ENCODE results near the gene PCCA.
"Not testable (repeated sequence)": the region's sequence is repeated elsewhere in the genome, so short reads cannot be mapped to it uniquely, and the experiment has no call there.

PCCA gene

DNA sequence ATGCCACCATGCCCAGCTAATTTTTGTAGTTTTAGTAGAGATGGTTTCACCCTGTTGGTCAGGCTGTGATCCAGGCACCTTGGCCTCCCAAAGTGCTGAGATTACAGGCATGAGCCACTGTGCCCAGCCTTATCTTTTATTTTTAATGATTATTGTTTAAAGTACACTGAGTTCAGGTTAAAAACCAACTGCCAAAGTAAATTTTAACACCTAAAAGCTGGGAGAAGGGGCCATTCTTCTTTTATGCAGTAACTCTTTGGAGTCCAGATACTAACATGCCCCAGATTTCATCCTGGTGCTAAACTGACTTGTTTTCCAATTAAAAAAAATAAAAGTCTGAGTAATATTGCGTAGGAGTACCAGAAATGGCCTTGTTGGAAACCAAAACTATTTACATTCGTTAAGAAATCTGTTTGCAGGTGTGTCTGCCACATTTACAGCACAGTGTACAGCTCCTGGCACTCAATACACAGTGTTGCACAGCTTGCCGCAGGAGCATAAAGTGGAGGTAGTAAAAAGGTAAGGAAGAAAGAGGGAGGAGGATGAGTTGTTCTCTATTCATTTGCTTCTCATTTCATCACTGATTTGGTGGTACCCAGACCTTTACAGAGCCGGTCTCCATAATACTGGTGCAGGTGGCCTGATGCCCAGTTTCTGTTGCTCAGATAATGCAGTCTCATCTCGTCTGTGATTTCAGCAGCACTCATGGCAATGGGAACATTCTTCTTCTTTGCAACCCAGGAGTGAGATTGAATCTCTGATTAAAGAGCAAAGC lies 108.9 kb downstream of the PCCA start:
- DNase-seq, result no peak

DNA sequence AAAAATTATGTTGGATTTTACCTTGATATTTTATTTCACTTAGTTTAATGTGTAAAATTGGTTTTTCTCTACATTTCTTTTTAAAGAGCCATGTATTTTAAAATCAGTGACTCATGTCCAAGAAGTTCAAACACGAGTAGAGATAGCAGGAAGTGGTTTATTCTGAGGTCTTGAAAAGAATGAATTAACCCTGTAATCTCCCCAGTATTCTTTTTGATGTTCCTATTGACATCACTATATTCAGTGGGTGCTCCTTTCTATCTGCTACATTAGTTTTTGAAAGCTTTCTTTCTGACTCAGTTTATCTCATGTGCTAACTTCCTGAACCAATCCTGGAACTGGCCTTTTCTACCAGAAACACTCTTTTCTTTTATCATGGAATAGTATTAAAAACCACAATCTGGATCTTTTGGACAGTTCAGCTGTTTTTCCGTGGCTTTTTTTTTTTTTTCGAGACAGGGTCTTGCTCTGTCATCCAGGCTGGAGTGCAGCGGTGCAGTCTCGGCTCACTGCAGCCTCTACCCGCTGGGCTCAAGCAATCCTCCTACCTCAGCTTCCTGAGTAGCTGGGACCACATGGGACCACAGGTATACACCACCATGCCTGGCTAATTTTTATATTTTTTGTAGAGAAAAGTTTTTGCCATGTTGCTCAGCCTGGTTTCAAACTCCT lies 114.9 kb downstream of the PCCA start:
- DNase-seq, result peak; percentile 75

DNA sequence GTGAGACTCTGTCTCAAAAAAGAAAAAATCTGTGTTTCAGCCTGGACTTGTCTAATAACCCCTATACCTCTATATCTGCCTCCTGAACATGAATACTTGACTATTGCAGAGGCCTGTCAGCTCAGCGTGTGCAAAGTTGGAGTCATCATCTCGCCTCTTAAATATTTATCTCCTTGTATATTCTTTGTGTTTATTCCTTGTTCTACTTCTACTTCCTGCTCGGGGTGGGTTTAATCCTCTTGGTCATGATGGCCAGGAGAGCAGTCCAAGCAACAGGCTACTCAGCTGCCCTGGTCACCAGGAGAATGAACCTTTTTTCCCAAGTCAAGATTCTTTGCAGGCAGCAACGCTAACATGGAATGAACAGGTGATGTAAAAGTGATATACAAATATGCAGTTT lies 119.1 kb downstream of the PCCA start:
- no peak for DNase-seq

DNA sequence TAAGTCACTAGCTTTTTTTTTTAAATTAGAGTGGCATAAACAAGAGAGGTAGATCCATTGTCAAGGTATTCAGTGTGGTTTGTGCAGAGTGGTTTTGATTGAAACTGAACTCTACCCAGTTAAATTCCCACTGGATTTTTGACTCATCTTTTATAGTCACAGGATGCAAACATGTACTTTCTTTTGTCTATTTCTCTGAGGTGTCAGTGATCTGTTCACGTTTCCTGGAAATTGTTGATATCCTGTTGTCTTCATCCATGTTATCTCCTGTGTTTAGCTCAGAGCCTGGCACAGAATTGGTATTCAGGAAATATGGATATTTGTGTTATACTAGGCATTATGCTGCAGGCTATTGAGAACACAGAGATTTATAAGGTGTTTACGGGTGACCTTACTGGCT lies 119.7 kb downstream of the PCCA start:
- DNase-seq, result no peak

DNA sequence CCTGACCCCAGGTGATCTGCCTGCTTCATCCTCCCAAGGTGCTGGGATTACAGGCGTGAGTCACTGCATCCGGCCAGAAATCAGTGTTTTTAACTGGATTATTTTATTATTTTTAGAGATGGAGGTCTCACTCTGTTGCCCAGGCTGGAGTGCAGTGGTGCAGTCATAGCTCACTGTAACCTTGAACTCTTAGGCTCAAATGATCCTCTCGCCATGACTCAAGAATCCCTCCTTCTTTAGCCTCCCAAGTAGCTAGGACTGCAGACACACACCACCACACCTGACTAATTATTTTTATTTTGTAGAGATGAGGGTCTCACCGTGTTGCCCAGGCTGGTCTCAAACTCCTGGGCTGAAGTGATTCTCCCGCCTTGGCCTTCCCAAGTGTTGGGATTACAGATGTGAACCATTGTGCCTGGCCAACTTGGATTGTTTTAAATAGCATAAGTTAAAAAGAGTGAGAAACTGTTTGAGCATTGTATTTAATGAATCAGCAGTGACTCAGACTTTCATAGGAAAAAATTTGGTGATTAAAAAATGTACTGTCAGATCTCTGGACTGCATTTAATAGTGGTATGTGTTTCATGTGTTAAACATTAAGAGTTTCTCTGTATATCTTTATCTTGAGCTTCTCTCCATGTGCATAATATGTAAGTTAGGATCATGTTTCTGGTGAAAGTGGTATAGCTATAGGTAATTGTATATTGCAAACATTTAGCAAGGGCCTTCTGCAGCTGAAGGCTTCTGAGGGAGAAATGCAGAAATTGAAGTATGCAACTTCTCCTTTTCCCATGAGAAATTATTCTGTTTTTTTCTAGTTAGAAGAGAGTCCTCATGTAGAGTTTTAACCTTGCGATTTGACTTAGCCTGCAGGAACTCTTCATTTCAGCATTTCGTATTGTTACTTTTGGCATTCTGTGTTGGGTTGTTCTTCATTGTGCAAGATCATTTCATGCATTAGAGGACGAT lies 121.2 kb downstream of the PCCA start:
- DNase-seq, result peak; percentile 83

DNA sequence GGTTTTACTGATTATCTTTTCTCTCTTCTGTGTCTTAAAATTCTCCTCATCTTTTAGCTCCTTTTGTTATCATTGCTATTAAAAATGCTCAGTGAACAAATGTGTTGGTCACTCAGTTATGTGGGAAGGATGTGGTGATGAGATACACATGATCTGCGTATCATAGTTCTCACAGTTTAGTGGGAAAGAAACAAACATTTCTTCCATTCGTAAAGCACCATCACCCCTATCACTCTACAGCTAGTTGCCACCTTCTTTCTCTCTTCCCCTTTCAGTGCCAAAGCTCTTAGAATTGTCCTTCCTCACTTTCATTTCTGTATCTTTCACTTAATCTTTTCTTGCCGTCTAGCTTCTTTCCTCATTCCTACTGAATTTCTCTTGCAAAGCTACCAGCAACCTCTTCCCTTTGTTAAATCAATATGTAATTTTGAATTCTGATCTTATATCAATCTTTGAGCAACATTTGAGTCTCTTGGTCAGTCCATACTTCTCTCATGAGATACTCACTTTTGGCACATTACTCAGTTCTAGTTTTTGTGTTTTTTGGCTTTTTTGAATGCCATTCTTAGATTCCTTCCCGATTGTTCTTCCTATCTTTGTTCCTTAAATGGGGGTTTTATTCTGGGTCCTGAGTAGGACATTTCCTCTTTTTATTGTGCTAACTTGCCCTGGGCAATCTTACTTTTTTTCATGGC lies 122.3 kb downstream of the PCCA start:
- no peak for DNase-seq

DNA sequence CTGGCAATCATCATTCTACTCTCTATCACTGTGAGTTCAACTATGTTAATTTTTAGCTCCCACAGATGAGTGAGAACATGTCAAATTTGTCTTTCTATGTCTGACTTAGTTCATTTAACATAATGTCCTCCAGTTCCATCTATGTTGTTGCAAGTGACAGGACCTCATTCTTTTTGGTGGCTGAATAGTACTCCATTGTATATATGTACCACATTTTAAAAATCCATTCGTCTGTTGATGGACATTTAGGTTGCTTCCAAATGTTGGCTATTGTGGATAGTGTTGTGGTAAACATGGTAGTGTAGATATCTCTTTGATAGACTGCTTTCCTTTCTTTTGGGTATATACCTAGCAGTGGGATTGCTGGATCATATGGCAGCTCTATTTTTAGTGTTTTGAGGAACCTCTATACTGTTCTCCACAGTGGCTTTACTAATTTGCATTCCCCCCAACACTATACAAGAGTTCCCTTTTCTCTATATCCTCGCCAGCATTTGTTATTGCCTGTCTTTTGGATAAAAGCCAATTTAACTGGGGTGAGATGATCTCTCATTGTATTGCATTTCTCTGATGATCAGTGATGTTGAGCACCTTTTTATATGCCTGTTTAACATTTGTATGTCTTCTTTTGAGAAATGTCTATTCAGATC lies 124.1 kb downstream of the PCCA start:
- no peak for DNase-seq

DNA sequence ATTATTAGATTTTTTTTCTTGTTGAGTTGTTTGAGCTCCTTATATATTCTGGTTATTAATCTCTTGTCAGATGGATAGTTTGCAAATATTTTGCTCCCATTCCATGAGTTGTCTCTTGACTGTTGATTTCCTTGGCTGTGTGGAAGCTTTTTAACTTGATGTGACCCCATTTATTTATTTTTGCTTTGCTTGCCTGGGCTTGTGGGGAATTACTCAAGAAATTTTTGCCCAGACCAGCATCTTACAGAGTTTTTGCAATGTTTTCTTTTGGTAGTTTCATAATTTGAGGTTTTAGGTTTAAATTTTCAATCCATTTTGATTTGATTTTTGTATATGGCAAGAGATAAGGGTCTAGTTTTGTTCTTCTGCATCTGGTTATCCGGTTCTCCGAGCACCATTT lies 124.7 kb downstream of the PCCA start:
- DNase-seq, result no peak

GRCh38 chr13:100214886-100215285 lies 126.0 kb downstream of the PCCA start:
- peak; percentile 93 for DNase-seq

DNA sequence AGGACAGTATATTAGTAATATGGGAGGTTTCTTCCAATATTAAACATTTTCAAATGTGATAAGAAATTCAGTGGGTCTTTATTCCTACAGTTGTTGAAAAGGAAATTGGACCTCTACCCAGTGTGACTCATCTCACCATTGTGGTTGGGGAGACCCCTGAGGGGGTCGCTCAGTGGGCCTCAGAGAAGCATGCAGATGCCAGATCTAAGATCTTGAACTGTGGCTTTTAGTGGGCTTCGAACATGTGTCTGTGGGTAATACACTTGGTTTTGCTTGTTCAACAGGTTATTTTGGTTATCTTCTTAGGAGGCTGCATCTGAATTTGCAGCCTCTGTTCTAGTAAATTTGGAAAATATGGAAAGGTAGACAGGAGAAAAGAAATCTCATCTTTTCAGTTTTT lies 132.3 kb downstream of the PCCA start:
- DNase-seq, result no peak

- DNase-seq, result not testable (repeated sequence)
These were observed 135.2 kb downstream of the PCCA start for GRCh38 chr13:100223966-100224530.

GRCh38 chr13:100229603-100230002 lies 140.7 kb downstream of the PCCA start:
- DNase-seq, result no peak

GRCh38 chr13:100230769-100231149 lies 141.9 kb downstream of the PCCA start:
- DNase-seq, result no peak

GRCh38 chr13:100231176-100231575 lies 142.3 kb downstream of the PCCA start:
- no peak for DNase-seq

DNA sequence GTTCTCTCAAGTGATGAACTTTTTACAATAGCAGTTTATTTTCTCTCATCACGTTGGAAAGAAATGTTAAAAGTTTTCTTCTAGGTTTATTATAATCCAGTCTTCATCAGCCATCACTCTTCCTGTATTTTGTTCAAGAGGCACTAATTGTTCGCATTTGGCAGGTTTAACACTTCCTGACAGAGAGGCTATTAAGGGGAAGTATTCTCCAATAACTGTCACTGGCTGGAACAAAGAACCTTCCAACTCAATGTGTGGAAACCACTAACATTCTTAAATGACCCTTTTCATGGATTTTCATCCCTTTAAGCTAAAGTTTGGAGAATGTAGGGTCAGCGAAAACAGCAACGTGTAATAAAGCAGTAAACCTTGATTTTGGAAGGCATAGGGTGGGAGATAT lies 145.1 kb downstream of the PCCA start:
- DNase-seq, result no peak

GRCh38 chr13:100234524-100235136 lies 145.7 kb downstream of the PCCA start:
- DNase-seq, result peak; percentile 18

DNA sequence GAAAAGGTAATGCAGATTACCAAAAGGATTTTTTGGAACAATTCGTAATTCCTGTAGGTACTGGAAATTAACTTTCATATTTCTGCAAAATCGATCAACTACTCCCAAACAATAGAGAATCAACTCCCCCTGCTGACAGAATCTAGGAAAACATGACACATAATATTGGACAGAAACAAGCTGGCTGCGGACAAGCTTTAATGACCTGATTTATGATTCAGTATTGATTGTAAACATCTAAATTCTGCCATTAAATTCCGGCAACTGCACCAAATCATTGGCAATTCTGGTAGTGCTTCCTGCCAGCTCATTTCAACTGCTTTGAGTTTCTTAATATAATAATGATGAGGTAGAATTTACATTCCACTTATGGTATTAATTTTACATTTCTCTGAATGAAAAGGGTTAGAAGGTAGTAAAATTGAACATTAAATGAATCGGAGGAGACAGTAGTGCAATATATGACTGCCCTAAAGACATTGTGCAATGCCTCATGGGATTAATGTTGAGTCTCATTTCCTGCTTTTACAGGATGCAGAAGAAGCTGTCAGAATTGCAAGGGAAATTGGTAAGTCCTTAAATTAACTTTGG lies 146.5 kb downstream of the PCCA start:
- DNase-seq, result peak; percentile 73

- no peak for DNase-seq
These were observed 151.4 kb downstream of the PCCA start for GRCh38 chr13:100240109-100240779.

DNA sequence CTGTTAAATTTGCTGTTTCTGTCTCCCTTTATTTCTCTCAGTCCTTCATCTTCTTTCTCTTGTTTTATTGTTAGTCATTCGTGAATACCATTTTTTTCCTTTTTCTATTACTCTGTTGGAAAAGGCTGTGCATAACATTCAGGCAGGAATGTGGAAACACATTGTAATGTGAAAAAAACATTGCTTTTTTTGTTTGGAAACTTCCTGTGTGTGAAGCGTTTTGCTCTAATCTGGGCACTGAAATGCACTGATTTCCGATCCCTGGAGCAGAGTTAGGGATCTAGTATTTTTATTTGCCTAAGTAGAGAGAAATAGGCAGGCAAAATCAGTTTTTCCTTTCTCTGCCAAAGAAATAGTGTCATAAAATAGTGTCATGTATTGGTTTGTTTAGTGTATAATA lies 155.5 kb downstream of the PCCA start:
- no peak for DNase-seq

GRCh38 chr13:100245104-100245503 lies 156.2 kb downstream of the PCCA start:
- no peak for DNase-seq

Data from fibroblast of skin of right quadriceps (primary cell).